GM21390 (cell line): ENCODE results near the gene GDF2.

Experiments used
- ATAC-seq: cut with Tn5 transposase; IDR thresholded peaks from one replicate; pipeline ENCODE4 v1.9.1; 2021; ENCODE audit not compliant: unreplicated experiment

Gene GDF2

GRCh38 chr10:47331954-47332353, 9.7 kb downstream of the GDF2 start:
- ATAC-seq = no peak

GRCh38 chr10:47332371-47332770, 10.1 kb downstream of the GDF2 start:
- ATAC-seq = no peak

GRCh38 chr10:47332946-47333345, 10.7 kb downstream of the GDF2 start:
- ATAC-seq = no peak

GRCh38 chr10:47333532-47333931, 11.3 kb downstream of the GDF2 start:
- ATAC-seq = no peak

GRCh38 chr10:47334466-47335295, 12.4 kb downstream of the GDF2 start:
- no peak for ATAC-seq

GRCh38 chr10:47335906-47336305, 13.7 kb downstream of the GDF2 start:
- ATAC-seq = no peak

- no peak for ATAC-seq
Measured at GRCh38 chr10:47336387-47337134, 14.3 kb downstream of the GDF2 start.

- no peak for ATAC-seq
Measured at GRCh38 chr10:47337310-47337709, 15.1 kb downstream of the GDF2 start.

GRCh38 chr10:47339186-47339735, 17.0 kb downstream of the GDF2 start:
- no peak for ATAC-seq

- ATAC-seq = no peak
Measured at GRCh38 chr10:47339759-47340607, 17.7 kb downstream of the GDF2 start.

GRCh38 chr10:47340608-47341170, 18.4 kb downstream of the GDF2 start:
- ATAC-seq = no peak

GRCh38 chr10:47344996-47345870, 23.0 kb downstream of the GDF2 start:
- ATAC-seq = no peak

GRCh38 chr10:47346581-47347302, 24.5 kb downstream of the GDF2 start:
- no peak for ATAC-seq

GRCh38 chr10:47347303-47347675, 25.0 kb downstream of the GDF2 start:
- no peak for ATAC-seq

GRCh38 chr10:47348138-47348651, 25.9 kb downstream of the GDF2 start, which contains the start of gene RBP3:
TSS of gene RBP3 (plus strand) at chr10:47348363. CDS start at chr10:47348485, 122 bp downstream.
- no peak for ATAC-seq

- ATAC-seq = no peak
Measured at GRCh38 chr10:47348661-47349470, 26.6 kb downstream of the GDF2 start.

- ATAC-seq = no peak
Measured at GRCh38 chr10:47349516-47349915, 27.3 kb downstream of the GDF2 start.

GRCh38 chr10:47349941-47350371, 27.7 kb downstream of the GDF2 start:
- no peak for ATAC-seq
